Esophagus muscularis mucosa (tissue), 4 donors: ENCODE results near the gene CUL7. TPM values are rescaled to one million over a fixed set of nuclear protein-coding genes. Genes with fewer than 3 reads are reported as not detected.

ENCODE experiments used
- DNase-seq: peaks from one replicate; pipeline ENCODE4 v3.0.0-alpha.2; 2017; ENCODE audit errors: extremely low spot score
- H3K27ac ChIP-seq, 4 donors: fragments of 200-600 bp; sonication (generic); replicated peaks in 1 of 4; 1 replicate in 3 of 4; 2 replicates in 1 of 4; pipeline ENCODE4 v1.5.1; 2016 to 2019; ENCODE audit warnings: mild to moderate bottlenecking in 1 of 4
- H3K27me3 ChIP-seq, 4 donors: fragments of 200-600 bp; sonication (generic); one replicate each; pipeline versions ENCODE4 v1.5.1 to v1.6.0; 2016 to 2019
- H3K36me3 ChIP-seq, 4 donors: fragments of 200-600 bp; sonication (generic); one replicate each; pipeline ENCODE4 v1.5.1; 2016 to 2019
- H3K4me1 ChIP-seq, 4 donors: fragments of 200-600 bp; sonication (generic); one replicate each; pipeline ENCODE4 v1.5.1; 2016 to 2019
- H3K4me3 ChIP-seq, 4 donors: fragments of 200-600 bp; sonication (generic); 1 replicate in 2 of 4; 2 replicates in 2 of 4; pipeline ENCODE4 v1.5.1; 2016 to 2019; ENCODE audit warnings: mild to moderate bottlenecking in 4 of 4, moderate library complexity in 1 of 4
- H3K9me3 ChIP-seq, 4 donors: fragments of 200-600 bp; sonication (generic); 1 replicate in 3 of 4; 2 replicates in 1 of 4; pipeline ENCODE4 v1.5.1; 2016 to 2019
- EP300 ChIP-seq: sonication (generic); formaldehyde crosslinking; IDR thresholded peaks from one replicate; pipeline ENCODE4 v1.6.1; 2017; ENCODE audit warnings: antibody characterized with exemption
- POLR2A ChIP-seq: fragments of 450-650 bp; IDR thresholded peaks from one replicate; pipeline ENCODE4 v1.6.1; 2017; ENCODE audit warnings: antibody characterized with exemption, moderate library complexity, mild to moderate bottlenecking, low read depth
- POLR2AphosphoS5 ChIP-seq, 2 donors: sonication (generic); formaldehyde crosslinking; IDR thresholded peaks; one replicate each; pipeline ENCODE4 v1.6.1; 2017; ENCODE audit warnings: antibody characterized with exemption in 2 of 2
- whole genome bisulfite sequencing: methylation state at CpG from one replicate; pipeline ENCODE4 v1.1.5; 2018; 5-methylcytosine and 5-hydroxymethylcytosine counted together
- intact Hi-C: fragments of 100-400 bp; cut with DNase I; formaldehyde crosslinking; loops from one replicate; pipeline ENCODE4 v1.15.1; 2023
- total RNA-seq, 4 donors: library from RNA; depleted of rRNA; stranded (reverse); fragments of >200 nt; gene quantifications; one replicate each; pipeline versions ENCODE4 v1.1.0 to v1.2.1, GENCODE V29; 2016
- TF ChIP-seq, protein P1 (sequence below), 3 experiments: fragments of 200-600 bp in 2 of 3; fragments of 450-650 bp in 1 of 3; sonication (generic) in 2 of 3; IDR thresholded peaks; one replicate each; pipeline ENCODE4 v1.5.1; 2017 to 2019; ENCODE audit warnings: antibody characterized with exemption in 3 of 3, mild to moderate bottlenecking in 2 of 3, moderate library complexity in 1 of 3

The CUL7 gene
- total RNA-seq, 4 donors from 2014 or later: 8.4 to 19.6 (median 14.4) TPM

DNA sequence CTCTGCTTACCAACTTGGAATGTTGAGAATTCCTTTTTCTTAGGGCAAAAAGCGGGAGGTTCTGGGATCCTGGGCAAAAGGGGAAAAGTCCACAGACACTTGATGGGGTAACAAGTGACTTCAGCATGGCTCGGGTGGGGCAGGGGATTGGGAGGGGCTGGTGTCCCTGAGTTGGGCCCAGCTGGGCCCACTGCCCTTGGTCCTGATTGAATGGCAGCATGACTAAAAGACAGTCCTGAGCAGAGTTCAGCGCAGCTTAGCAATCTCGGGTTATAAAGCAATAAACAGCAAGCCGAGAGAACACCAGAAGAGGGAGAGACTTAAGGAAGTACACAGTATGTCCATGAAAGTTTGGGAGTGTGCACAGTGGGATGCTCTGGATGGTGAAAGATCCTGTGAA lies 63.7 kb downstream of the CUL7 start:
- Histone ChIP-seq H3K4me3 (no peak overlapping the region), H3K27ac (no peak overlapping the region), H3K36me3 (peaks cover 10 to 45% (median 35%) of the 10 kb centered on the region in 4 donors), H3K4me1 (peaks cover 34 to 50% (median 40%) of the 10 kb centered on the region in 4 donors), H3K9me3 (no peaks in the 10 kb centered on the region), H3K27me3 (no peaks in the 10 kb centered on the region)
- WGBS: 89% methylated on average over 5 of the region's 5 CpGs
- TF ChIP-seq POLR2AphosphoS5 (IDR thresholded peaks at IDR 0.05) (no peak), POLR2A (no peak), EP300 (no peak)
- TF ChIP-seq, protein P1, sequence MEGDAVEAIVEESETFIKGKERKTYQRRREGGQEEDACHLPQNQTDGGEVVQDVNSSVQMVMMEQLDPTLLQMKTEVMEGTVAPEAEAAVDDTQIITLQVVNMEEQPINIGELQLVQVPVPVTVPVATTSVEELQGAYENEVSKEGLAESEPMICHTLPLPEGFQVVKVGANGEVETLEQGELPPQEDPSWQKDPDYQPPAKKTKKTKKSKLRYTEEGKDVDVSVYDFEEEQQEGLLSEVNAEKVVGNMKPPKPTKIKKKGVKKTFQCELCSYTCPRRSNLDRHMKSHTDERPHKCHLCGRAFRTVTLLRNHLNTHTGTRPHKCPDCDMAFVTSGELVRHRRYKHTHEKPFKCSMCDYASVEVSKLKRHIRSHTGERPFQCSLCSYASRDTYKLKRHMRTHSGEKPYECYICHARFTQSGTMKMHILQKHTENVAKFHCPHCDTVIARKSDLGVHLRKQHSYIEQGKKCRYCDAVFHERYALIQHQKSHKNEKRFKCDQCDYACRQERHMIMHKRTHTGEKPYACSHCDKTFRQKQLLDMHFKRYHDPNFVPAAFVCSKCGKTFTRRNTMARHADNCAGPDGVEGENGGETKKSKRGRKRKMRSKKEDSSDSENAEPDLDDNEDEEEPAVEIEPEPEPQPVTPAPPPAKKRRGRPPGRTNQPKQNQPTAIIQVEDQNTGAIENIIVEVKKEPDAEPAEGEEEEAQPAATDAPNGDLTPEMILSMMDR (IDR thresholded peaks at IDR 0.05): no peak
- intact Hi-C loops: loop anchor here (5.0 kb wide), 1 partner anchor 63 kb away; the partner anchor contains the start of gene CNPY3
- no peak for DNase-seq

DNA sequence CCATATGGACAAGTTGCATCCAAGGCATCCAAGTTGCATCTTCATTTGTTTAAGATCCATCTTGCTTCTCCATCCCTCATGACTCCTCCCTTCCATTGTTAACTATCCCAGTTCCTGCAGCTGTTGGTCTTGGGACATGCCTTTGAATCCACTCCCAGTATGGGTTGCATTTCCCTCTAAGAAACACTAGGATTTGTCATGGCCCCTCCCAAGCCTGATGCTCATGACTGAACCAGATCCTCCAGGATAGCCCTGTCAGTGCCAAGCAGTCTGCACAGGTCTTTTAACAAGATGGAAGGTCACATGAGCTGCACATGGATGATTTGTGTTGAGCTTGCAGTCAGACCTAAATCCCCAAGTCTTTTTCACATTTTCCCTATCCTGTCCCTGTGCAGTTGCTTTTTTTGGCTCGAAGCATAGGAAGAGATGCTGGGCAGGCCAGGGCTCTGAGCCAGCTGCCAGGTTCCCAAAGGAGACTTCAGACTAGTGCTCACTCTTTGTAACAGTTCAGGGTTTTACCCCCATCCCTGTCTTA lies 65.1 kb downstream of the CUL7 start:
- no peak for DNase-seq
- H3K4me3 ChIP-seq: no peak overlapping the region
- TF ChIP-seq, protein P1 (IDR thresholded peaks at IDR 0.05): no peak
- TF ChIP-seq POLR2AphosphoS5 (IDR thresholded peaks at IDR 0.05) (no peak), EP300 (no peak), POLR2A (no peak)
- H3K27me3 ChIP-seq: no peaks in the 10 kb centered on the region
- no peaks in the 10 kb centered on the region for H3K9me3 ChIP-seq
- H3K27ac ChIP-seq: no peak overlapping the region
- WGBS: 33% methylated on average over 1 of the region's 1 CpG
- H3K4me1 ChIP-seq: peaks cover 38 to 58% (median 45%) of the 10 kb centered on the region in 4 donors
- intact Hi-C loops: loop anchor here (5.0 kb wide), 1 partner anchor 61 kb away; the partner anchor contains the start of gene CNPY3
- H3K36me3 ChIP-seq: peaks cover 10 to 36% (median 30%) of the 10 kb centered on the region in 4 donors

Other genes starting within 250 kb of the CUL7 start
- gene RPL7L1, start 174.2 kb downstream of the CUL7 start, total RNA-seq: 10 to 100 TPM; 66.8 to 82.2 (median 76.9) TPM
- gene PTCRA, start 137.8 kb downstream of the CUL7 start, total RNA-seq: under 1 TPM in 1 of 4 donors, not detected in 3; 0.50 TPM
- 10 to 100 TPM; 24.5 to 39.6 (median 34.3) TPM for gene CNPY3, start 124.4 kb downstream of the CUL7 start, total RNA-seq
- 1 to 10 TPM in 3 of 4 donors, not detected in 1; 2.3 to 4.5 (median 3.6) TPM for gene GNMT, start 93.1 kb downstream of the CUL7 start, total RNA-seq
- 10 to 100 TPM; 13.4 to 31.3 (median 21.8) TPM for gene PEX6, start 74.7 kb downstream of the CUL7 start, total RNA-seq
- 10 to 100 TPM; 35.3 to 48.2 (median 42.4) TPM for gene PPP2R5D, start 69.3 kb downstream of the CUL7 start, total RNA-seq
- gene MEA1, start 39.9 kb downstream of the CUL7 start, total RNA-seq: 10 to 100 TPM; 51.5 to 71.2 (median 62.8) TPM
- gene KLHDC3, start 39.6 kb downstream of the CUL7 start, total RNA-seq: 100 to 1,000 TPM in 2 of 4 donors, 10 to 100 TPM in 2; 88.0 to 175 (median 98.1) TPM
- gene RRP36, start 32.2 kb downstream of the CUL7 start, total RNA-seq: 10 to 100 TPM; 43.2 to 65.2 (median 51.4) TPM
- 10 to 100 TPM; 25.2 to 43.6 (median 28.1) TPM for gene MRPL2, start 5.6 kb upstream of the CUL7 start, total RNA-seq
- 10 to 100 TPM; 22.9 to 37.4 (median 27.4) TPM for gene KLC4, start 5.8 kb upstream of the CUL7 start, total RNA-seq
- gene PTK7, start 22.5 kb upstream of the CUL7 start, total RNA-seq: 10 to 100 TPM in 1 of 4 donors, 1 to 10 TPM in 3; 6.8 to 10.8 (median 8.0) TPM
- 100 to 1,000 TPM; 111 to 183 (median 153) TPM for gene SRF, start 117.4 kb upstream of the CUL7 start, total RNA-seq
- 10 to 100 TPM; 21.5 to 46.6 (median 33.6) TPM for gene CUL9, start 128.3 kb upstream of the CUL7 start, total RNA-seq
- gene DNPH1, start 175.6 kb upstream of the CUL7 start, total RNA-seq: 10 to 100 TPM; 60.5 to 70.2 (median 65.3) TPM
- under 1 TPM; under 0.01 to 0.29 (median 0.03) TPM for gene TTBK1, start 189.6 kb upstream of the CUL7 start, total RNA-seq
- not detected for gene SLC22A7, start 244.4 kb upstream of the CUL7 start, total RNA-seq